Mucosa of gallbladder (tissue), 1 donor: ENCODE measurements around the gene CEACAM21. TPM values are rescaled to one million over a fixed set of nuclear protein-coding genes. Genes with fewer than 3 reads are reported as not detected.

Source experiments
- DNase-seq: peaks from one replicate; pipeline ENCODE4 v3.0.0-alpha.2; 2020; ENCODE audit warnings: low spot score
- total RNA-seq: library from RNA; stranded (reverse); gene quantifications from one replicate; pipeline ENCODE4 v1.2.1, GENCODE V29; 2021
- donor health status: DM: no; HTN: no; CAD: no.

The CEACAM21 gene
- total RNA-seq, 1 donor from 2014 or later: 2.4 TPM

DNA sequence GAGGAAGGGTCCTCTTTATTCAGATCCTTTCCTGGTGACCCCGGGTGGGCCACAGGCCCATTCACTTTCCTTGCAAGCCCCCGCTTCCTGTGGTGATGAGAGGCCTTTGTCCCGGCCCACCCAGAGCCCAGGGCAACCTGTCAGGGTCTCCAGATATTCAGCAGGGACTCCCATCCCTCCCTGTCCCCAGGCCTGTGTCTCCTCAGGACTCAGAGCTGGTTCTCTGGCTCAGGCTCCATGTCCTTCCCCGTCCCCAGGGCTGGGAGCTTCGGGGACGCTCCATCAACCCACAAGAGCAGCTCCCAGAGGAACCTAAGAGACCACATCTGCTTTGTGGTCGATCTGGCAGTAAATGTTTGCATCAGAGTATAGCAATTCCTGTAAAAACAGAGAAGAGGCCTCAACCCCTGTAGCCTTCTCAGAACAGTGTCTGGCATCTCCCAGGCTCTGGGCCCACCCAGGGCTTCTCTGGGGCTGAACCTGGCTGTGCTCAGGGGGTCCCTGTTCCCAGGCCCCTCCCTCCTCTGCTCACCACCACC, 43.1 kb downstream of the CEACAM21 start:
- no peak for DNase-seq

DNA sequence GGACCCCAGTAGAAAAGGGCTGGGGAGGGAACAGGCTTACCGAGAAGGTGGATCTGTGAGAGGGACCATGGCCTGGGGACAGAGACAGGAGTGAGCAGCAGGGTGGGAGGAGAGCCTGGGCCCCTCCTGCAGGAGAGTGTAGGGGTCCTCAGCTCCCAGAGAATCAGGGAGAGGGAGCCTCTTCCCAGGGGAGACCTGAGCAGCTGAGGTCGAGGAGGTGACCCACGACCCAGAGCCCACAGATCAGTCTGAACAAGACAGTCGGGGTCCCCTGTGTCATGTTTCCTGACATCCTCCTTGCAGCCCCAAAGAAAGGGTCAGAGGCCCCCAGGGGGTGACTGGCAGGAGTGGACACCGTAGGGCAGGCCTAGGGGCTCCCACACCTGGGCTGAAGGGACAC, 44.2 kb downstream of the CEACAM21 start:
- DNase-seq: no peak

DNA sequence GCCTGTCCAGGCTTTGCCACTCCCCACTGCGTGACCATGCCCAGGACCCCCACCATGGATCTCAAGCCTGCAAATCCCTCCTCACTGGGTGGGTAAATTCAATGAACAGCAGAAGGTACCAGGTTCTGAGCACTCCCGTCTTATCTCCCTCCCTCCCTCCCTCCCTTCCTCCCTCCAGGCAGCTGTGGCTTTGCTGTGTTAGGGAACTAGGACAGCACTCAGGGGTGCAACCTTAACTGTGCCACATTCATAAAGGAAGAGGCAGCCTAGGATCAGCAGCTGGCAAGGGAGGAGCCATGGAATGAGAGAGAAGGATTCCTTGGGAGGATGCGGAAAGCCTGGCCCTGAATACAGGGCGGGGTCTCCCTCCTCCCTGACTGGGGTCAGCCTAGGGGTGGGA, 45.3 kb downstream of the CEACAM21 start:
- no peak for DNase-seq

DNA sequence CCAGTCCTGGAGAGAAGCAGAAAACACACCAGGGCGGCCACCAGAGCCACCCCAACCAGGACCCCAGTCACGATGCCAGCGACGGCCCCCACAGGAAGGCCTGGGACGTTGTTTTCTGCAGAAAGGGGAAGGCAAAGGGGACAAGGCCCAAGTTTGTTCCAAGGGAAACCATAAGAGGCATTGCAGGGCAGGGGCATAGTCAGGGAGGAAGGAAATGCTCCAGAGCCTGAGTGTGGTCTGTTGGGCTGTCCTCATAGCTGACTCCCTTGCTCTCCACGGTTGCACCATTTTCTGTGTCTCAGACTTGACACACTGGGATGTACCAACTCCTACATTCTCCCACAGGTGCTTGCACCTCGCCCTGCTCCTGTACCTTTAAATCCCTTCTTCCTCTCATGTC, 45.7 kb downstream of the CEACAM21 start:
- DNase-seq: no peak

DNA sequence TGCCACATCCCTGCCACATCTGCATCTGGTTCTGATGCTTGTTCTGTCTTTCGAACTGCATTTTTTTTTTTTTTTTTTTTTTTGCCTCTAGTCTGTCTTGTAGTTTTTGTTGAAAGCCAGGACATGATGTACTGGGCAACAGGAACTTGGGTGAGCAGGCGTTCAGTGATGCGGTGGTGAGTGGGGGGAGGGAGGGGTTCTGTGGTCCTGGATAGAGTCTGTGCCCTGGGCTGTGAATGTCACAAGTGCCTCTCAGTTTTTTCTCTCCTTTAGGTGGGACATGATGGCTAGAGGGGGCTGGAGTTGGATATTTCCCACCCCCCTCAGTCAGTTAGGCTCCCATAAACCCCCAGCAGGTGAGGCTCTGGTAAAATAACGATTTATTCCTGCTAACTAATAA, 47.4 kb downstream of the CEACAM21 start:
- no peak for DNase-seq

DNA sequence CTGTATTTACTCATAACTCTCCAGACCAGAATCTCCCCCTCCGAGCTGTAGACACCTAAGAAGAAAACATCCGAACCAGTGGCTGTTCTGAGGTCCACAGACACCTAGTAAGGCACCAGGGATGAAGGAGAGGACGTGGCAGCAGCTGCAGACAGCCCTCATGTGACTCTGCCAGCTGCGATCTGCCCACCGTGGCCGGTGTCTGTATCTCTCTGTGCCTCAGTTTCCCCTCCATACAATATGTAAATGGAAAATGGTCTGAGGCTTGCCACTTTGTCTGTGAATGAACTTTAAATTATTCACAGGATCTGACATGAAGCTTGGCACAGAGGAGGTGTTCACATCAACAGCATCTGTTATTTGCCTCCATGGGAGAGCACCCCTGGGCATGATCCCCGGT, 48.5 kb downstream of the CEACAM21 start:
- no peak for DNase-seq

DNA sequence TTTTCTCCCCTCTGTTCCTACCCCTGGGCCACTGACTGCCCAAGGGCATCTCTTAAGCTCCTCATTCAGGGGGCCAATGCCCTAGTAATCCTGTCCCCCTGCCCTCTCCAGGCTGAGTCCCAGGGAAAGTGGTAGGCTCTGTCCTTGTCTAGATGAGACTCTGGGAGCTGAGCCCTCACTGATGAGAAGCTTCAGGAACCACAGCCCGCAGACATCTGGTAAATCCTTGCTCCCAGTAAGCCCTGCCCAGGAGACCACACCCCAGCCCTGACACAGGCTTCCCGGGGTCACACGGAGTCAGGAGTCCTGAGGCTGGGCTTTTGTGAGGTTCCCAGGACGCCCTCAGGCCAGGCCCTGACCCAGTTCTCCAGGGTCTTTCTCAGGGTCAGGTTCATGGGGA, 49.0 kb downstream of the CEACAM21 start:
- no peak for DNase-seq

DNA sequence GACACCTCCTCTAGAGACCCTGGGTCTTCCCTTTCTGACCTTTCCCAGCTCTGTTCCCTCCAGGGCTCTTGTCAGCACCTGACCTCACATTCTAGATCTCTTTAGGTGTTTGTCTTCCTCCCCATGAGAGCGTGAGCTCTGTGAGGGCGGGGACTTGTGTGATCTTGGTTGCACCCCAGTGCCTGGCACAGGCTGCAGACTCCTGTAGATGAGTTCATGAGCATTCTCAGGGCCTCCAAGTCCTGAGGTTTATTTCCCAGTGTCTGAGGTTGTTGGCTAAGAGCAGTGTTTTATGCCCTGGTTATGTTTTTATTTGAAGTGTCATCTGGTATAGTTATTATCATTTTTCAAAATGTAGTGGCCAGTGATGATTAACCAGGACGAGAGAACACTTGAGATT, 50.3 kb downstream of the CEACAM21 start:
- DNase-seq: peak; percentile 8

DNA sequence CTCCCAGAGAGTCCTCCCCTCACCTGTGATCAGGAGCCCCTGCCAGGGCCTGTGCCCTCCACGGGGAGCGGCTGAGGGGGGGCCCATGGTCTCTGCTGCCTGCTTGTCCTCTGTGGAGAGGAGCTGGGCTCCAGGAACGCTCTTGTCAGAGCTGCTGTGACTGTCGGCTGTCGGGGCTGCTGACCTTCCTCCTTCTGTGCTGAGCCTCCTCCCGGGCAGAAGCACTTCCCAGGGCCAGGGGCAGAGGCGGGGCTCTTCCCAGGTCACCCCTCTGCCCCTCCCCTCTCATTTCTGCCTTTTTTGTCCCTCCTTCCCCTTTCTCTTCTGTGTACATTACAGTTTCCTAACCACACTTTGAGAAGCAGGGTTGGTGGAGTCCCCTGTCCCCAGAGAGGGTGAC, 50.9 kb downstream of the CEACAM21 start, which contains the start of gene CEACAM4:
CEACAM4 (minus strand) TSS at position 198 of the 400 bp plus-strand sequence; CDS start at position 87, 111 bp downstream.
- no peak for DNase-seq

DNA sequence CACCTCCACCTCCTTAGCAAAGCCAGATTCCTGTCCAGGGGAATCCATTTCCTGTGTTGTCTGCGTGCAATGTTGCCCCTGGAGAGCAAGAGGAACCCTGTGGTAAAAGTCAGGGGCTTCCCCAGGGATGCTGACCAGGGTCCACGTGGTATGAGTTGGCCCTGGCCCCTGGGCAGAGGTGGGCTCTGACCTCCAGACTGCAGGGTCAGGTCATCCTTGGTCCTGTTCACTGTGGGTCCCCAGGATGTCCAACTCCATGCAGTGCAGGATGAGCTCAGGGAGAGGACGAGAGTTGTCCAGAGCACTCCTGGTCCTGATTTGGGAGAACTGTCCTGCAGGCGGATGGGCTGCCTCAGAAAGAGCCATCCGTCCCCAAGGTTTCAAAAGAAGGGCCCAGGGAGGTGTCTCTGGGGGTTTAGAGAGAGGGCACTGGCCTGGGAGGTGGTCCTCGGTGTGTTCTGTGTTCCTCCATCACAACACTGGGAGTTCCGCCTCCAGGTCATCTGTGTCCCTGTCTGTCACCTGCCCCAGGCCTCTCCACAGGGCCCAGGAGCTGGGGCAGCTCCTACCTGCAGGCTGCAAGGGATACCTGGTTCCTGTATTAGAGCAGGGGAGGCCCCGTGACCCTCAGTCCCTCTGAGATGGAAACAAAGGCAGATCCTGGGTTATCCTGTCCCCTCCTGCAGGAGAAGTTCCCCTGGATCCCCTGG, 52.2 kb downstream of the CEACAM21 start:
- no peak for DNase-seq

Other genes starting within 250 kb of the CEACAM21 start
- 47.1 TPM for gene TGFB1, start 222.2 kb upstream of the CEACAM21 start, total RNA-seq
- gene B9D2, start 212.0 kb upstream of the CEACAM21 start, total RNA-seq: 12.8 TPM
- 8.6 TPM for gene TMEM91, start 199.6 kb upstream of the CEACAM21 start, total RNA-seq
- 12.3 TPM for gene EXOSC5, start 178.8 kb upstream of the CEACAM21 start, total RNA-seq
- 26.4 TPM for gene BCKDHA, start 178.3 kb upstream of the CEACAM21 start, total RNA-seq
- gene B3GNT8, start 148.8 kb upstream of the CEACAM21 start, total RNA-seq: 2.4 TPM
- gene DMAC2, start 136.3 kb upstream of the CEACAM21 start, total RNA-seq: 45.0 TPM
- not detected for gene ERICH4, start 133.0 kb upstream of the CEACAM21 start, total RNA-seq
- gene CEACAM4, start 50.9 kb downstream of the CEACAM21 start, total RNA-seq: 0.35 TPM
- gene CEACAM7, start 112.1 kb downstream of the CEACAM21 start, total RNA-seq: 2.6 TPM
- gene CEACAM5, start 132.5 kb downstream of the CEACAM21 start, total RNA-seq: 1.2 TPM
- 61.6 TPM for gene CEACAM6, start 179.4 kb downstream of the CEACAM21 start, total RNA-seq
- gene CEACAM3, start 220.4 kb downstream of the CEACAM21 start, total RNA-seq: 0.78 TPM